Activated T-helper 17 cell treated with anti-CD3 and anti-CD28 coated beads, Interleukin-2, amount 50 U/mL, for 72 hours (primary cell): ENCODE data around the gene CIB2. TPM values are rescaled to one million over a fixed set of nuclear protein-coding genes. Genes with fewer than 3 reads are reported as not detected.

Experiments used
- ATAC-seq: fragments of 150-1000 bp; cut with Tn5 transposase; replicated peaks from 2 replicates; pipeline ENCODE4 v1.10.0; 2021; ENCODE audit warnings: mild to moderate bottlenecking, moderate library complexity
- H3K27ac Mint-ChIP-seq: one replicate; pipeline ENCODE4 v1.8.0; 2022; ENCODE audit warnings: mixed read lengths
- H3K27me3 Mint-ChIP-seq: one replicate; pipeline ENCODE4 v1.8.0; 2022; ENCODE audit warnings: mixed read lengths
- H3K36me3 Mint-ChIP-seq: one replicate; pipeline ENCODE4 v1.8.0; 2022; ENCODE audit warnings: low read depth, mild to moderate bottlenecking, mixed read lengths
- H3K4me1 Mint-ChIP-seq: one replicate; pipeline ENCODE4 v1.8.0; 2022; ENCODE audit warnings: mixed read lengths
- H3K4me3 Mint-ChIP-seq: one replicate; pipeline ENCODE4 v1.8.0; 2022; ENCODE audit warnings: mild to moderate bottlenecking, mixed read lengths
- H3K9me3 Mint-ChIP-seq: one replicate; pipeline ENCODE4 v1.8.0; 2022; ENCODE audit warnings: mixed read lengths
- total RNA-seq, 2 donors: library from RNA; stranded (reverse); gene quantifications; one replicate each; pipeline ENCODE4 v1.2.3, GENCODE V29; 2022

CIB2 gene
- total RNA-seq, 2 donors from 2014 or later = 0.65 to 1.7 TPM

- H3K9me3 Mint-ChIP-seq = no peaks in the 10 kb centered on the region
- ATAC-seq = no peak
- H3K4me1 Mint-ChIP-seq = peaks cover 53% of the 10 kb centered on the region
- H3K4me3 Mint-ChIP-seq = no peak overlapping the region
- H3K27me3 Mint-ChIP-seq = no peaks in the 10 kb centered on the region
- no peak overlapping the region for H3K27ac Mint-ChIP-seq
- H3K36me3 Mint-ChIP-seq = peaks cover 5% of the 10 kb centered on the region
Observed at GRCh38 chr15:78064544-78064943, 66.7 kb downstream of the CIB2 start.

GRCh38 chr15:78063970-78064385, 67.3 kb downstream of the CIB2 start:
- Mint-ChIP-seq H3K36me3 (peaks cover 4% of the 10 kb centered on the region), H3K4me3 (no peak overlapping the region), H3K27me3 (no peaks in the 10 kb centered on the region), H3K9me3 (no peaks in the 10 kb centered on the region), H3K4me1 (peaks cover 52% of the 10 kb centered on the region), H3K27ac (no peak overlapping the region)
- ATAC-seq = no peak

GRCh38 chr15:78063217-78063616, 68.0 kb downstream of the CIB2 start:
- Mint-ChIP-seq H3K9me3 (no peaks in the 10 kb centered on the region), H3K27ac (peak overlapping the region; percentile 85), H3K36me3 (no peaks in the 10 kb centered on the region), H3K4me1 (peaks cover 53% of the 10 kb centered on the region), H3K4me3 (no peak overlapping the region), H3K27me3 (no peaks in the 10 kb centered on the region)
- no peak for ATAC-seq

GRCh38 chr15:78061963-78062427, 69.2 kb downstream of the CIB2 start:
- H3K27me3 Mint-ChIP-seq = no peaks in the 10 kb centered on the region

GRCh38 chr15:78060232-78060631, 71.0 kb downstream of the CIB2 start:
- no peaks in the 10 kb centered on the region for H3K36me3 Mint-ChIP-seq
- H3K27ac Mint-ChIP-seq = peak overlapping the region; percentile 91
- ATAC-seq = peak; percentile 58
- H3K27me3 Mint-ChIP-seq = no peaks in the 10 kb centered on the region
- H3K9me3 Mint-ChIP-seq = no peaks in the 10 kb centered on the region
- H3K4me3 Mint-ChIP-seq = peak overlapping the region; percentile 70
- H3K4me1 Mint-ChIP-seq = peaks cover 56% of the 10 kb centered on the region

More at GRCh38 chr15:78061963-78062427, 69.2 kb downstream of the CIB2 start:
- Mint-ChIP-seq H3K4me3 (no peak overlapping the region), H3K4me1 (peaks cover 53% of the 10 kb centered on the region), H3K27ac (peak overlapping the region; percentile 85), H3K36me3 (no peaks in the 10 kb centered on the region), H3K9me3 (no peaks in the 10 kb centered on the region)
- peak; percentile 46 for ATAC-seq

GRCh38 chr15:78059110-78059839, 72.0 kb downstream of the CIB2 start:
- H3K27me3 Mint-ChIP-seq = no peaks in the 10 kb centered on the region
- H3K36me3 Mint-ChIP-seq = no peaks in the 10 kb centered on the region
- H3K27ac Mint-ChIP-seq = peak overlapping the region; percentile 91
- no peaks in the 10 kb centered on the region for H3K9me3 Mint-ChIP-seq
- H3K4me3 Mint-ChIP-seq = peak overlapping the region; percentile 70
- ATAC-seq = no peak
- H3K4me1 Mint-ChIP-seq = peaks cover 62% of the 10 kb centered on the region

GRCh38 chr15:78058401-78058935, 72.8 kb downstream of the CIB2 start:
- H3K27ac Mint-ChIP-seq = peak overlapping the region; percentile 91
- peaks cover 7% of the 10 kb centered on the region for H3K36me3 Mint-ChIP-seq
- H3K4me3 Mint-ChIP-seq = peak overlapping the region; percentile 70
- peaks cover 68% of the 10 kb centered on the region for H3K4me1 Mint-ChIP-seq
- H3K27me3 Mint-ChIP-seq = no peaks in the 10 kb centered on the region
- ATAC-seq = no peak
- no peaks in the 10 kb centered on the region for H3K9me3 Mint-ChIP-seq

GRCh38 chr15:78057803-78058202, 73.4 kb downstream of the CIB2 start:
- peaks cover 14% of the 10 kb centered on the region for H3K36me3 Mint-ChIP-seq
- peak overlapping the region; percentile 70 for H3K4me3 Mint-ChIP-seq
- H3K4me1 Mint-ChIP-seq = peaks cover 68% of the 10 kb centered on the region
- no peaks in the 10 kb centered on the region for H3K9me3 Mint-ChIP-seq
- H3K27me3 Mint-ChIP-seq = no peaks in the 10 kb centered on the region
- H3K27ac Mint-ChIP-seq = peak overlapping the region; percentile 91
- no peak for ATAC-seq

GRCh38 chr15:78056714-78057269, 74.5 kb downstream of the CIB2 start:
- ATAC-seq = peak; percentile 4
- H3K27me3 Mint-ChIP-seq = no peaks in the 10 kb centered on the region
- H3K9me3 Mint-ChIP-seq = no peaks in the 10 kb centered on the region
- H3K4me1 Mint-ChIP-seq = peaks cover 72% of the 10 kb centered on the region
- H3K4me3 Mint-ChIP-seq = peak overlapping the region; percentile 70
- H3K27ac Mint-ChIP-seq = peak overlapping the region; percentile 91
- H3K36me3 Mint-ChIP-seq = peaks cover 24% of the 10 kb centered on the region

- H3K4me3 Mint-ChIP-seq = peak overlapping the region; percentile 70
- peak; percentile 37 for ATAC-seq
Observed at GRCh38 chr15:78055919-78056713, 75.1 kb downstream of the CIB2 start.

GRCh38 chr15:78054966-78055365, 76.3 kb downstream of the CIB2 start:
- Mint-ChIP-seq H3K36me3 (peaks cover 31% of the 10 kb centered on the region), H3K4me1 (peaks cover 86% of the 10 kb centered on the region), H3K27ac (peak overlapping the region; percentile 91), H3K9me3 (no peaks in the 10 kb centered on the region), H3K4me3 (peak overlapping the region; percentile 70), H3K27me3 (no peaks in the 10 kb centered on the region)
- no peak for ATAC-seq

More at GRCh38 chr15:78055919-78056713, 75.1 kb downstream of the CIB2 start:
- Mint-ChIP-seq H3K27me3 (no peaks in the 10 kb centered on the region), H3K36me3 (peaks cover 31% of the 10 kb centered on the region), H3K4me1 (peaks cover 76% of the 10 kb centered on the region), H3K9me3 (no peaks in the 10 kb centered on the region), H3K27ac (peak overlapping the region; percentile 91)

Other genes starting within 250 kb of the CIB2 start
- 100 to 1,000 TPM in 1 of 2 donors, 10 to 100 TPM in 1; 86.1 to 109 TPM for gene TBC1D2B, start 53.7 kb downstream of the CIB2 start, total RNA-seq
- gene SH2D7, start 38.9 kb downstream of the CIB2 start, total RNA-seq = not detected
- gene IDH3A, start 17.9 kb upstream of the CIB2 start, total RNA-seq = 100 to 1,000 TPM in 1 of 2 donors, 10 to 100 TPM in 1; 61.9 to 176 TPM
- not detected for gene ACSBG1, start 103.1 kb upstream of the CIB2 start, total RNA-seq
- gene DNAJA4, start 133.1 kb upstream of the CIB2 start, total RNA-seq = 10 to 100 TPM; 30.2 to 49.9 TPM
- gene SKIC8, start 168.2 kb upstream of the CIB2 start, total RNA-seq = 10 to 100 TPM; 33.7 to 54.7 TPM
- not detected for gene CRABP1, start 208.9 kb upstream of the CIB2 start, total RNA-seq